ENCODE measurements around the gene MCM5.

Gene MCM5

DNA sequence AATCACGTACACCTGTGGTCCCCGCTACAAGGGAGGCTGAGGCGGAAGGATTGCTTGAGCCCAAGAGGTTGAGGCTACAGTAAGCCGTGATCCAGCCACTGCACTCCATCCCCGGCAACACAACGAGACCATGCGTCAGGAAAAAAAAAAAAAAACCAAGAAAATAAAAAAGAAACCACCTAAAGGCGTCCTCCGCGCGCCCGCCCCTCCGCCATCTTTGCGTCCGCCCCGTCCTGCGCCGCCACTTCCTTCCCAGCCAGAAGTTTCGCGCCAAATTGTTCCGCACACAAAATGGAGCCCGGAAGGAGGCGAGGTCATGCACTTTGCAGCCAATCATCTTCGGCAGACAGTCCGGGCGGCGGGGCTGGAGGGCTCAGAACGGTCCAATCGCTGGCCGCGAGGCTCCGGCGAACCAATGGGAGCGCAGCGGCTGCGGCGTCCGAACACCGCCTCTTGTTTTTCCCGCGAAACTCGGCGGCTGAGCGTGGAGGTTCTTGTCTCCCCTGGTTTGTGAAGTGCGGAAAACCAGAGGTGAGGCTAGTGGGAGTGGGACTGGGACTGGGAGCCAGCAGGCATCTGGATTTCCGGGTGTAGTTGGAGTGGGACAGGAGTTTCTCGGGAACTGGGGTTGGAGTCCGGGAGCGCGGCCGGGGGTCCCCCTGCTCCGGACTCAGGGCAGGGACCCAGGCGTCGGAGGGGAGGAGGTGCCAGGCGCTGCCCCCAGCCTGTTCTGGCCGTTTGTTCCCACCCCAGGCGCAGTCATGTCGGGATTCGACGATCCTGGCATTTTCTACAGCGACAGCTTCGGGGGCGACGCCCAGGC, at the start of gene MCM5:
TSS of gene MCM5 (plus strand) at position 463 of the 823 bp plus-strand sequence. CDS start at position 762, 299 bp downstream.
- peak; percentile 90 for DNase-seq

DNA sequence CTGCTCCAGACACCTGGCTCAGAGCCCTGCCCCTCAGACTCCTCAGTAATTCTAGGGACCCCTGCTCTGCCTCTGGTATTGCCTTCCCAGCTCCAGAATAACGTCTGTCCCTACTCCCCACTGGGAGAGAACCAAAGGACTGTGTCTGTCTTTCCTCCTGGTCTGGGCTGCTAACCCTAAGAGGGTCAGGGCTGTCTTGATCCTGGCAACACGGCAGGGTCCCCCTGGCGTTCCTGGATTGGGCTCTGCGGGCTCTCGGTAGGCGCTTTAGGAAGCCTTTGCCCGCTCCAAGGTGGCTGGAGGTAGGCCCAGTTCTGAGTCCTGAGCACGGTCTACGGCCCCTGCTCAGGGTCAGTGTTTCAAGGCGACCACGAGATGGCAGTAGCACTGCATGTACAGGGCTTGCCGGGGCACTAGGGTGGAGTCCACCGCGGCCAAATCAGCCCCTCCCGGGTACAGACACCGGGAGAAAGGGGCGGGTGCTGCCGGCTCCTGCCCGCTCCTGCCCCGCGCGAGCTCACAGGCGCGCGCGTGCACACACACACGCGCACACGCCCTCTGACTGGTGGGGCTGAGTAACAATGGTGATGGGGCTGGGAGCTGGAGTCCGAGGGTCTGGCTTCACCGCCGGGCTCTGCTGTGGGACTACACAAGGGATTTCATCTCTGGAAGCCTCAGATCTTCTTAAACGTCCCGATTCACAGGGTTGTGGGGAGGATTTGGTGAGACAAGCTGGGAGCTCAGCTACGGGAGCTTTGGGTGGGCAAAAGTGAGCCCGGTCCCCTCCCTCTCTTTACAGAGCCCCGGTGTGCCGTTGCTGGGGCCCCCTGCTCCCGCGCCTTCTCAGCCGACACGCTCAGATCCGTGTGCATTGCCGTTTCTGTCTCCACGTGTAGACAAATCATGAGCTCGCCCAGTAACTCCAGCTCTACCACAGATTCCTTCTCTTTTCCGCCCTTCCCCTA, 49.1 kb upstream of the MCM5 start:
- peak; percentile 75 for DNase-seq

DNA sequence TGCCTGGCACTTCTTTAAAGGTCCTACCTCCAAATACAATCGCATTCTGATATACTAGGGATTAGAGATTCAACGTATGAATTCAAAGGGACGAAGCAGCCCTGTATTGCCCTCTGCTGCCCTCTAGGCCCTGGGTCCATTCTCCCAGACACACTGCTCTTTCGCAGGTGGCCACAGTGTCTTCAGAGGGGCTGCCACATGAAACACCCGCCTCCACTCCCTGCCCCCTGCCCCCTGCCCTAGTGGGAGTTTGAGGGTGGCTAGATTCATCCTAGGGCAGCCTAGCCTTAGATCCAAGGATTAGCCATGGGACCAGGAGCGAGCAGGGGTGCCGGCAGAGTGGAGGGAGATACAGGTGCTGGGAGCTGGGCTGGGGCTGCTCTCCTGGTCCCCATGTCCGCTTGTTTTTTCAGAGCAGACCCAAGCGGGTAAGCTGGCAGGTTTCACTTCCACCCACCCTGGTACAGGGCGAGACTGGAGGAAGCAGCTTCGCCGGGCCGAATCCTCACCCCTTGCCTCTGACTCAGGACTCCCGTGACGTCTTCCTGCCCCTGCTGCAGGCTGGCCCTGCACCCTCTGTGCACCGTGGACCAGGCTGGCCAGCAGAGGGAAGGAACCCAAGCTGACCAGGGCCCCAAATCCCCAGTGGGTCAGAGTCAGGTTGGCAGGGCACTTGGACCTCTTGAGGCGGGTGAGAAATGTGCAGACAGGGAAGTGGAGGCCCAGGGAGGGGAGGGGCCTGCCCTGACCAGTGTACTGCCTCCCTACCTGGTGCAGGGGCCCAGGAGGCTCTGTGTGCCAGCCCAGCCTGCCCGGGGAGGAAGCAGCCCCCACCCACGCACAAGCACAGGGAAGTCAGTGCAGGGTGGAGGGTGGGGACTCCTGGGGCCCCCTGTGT, 47.5 kb upstream of the MCM5 start:
- no peak for DNase-seq

DNA sequence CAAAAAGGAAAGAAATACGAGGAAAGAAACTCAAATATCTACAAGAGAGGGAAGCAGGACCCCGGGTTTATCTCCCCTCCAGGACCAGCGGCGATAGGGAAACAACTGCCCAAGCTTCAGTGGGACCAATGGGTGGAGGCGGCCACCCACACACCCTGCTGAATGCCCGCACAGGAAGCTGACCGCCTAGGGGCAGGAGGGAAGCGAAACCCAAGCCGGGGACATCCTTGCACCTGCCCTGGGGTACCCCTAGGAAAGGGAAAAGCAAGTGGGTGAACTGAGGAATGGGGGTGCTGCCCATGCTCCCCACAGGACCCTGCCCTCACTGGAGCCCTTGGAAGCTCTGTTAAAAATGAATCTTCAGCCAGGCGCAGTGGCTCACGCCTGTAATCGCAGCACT, 46.6 kb upstream of the MCM5 start:
- no peak for DNase-seq

DNA sequence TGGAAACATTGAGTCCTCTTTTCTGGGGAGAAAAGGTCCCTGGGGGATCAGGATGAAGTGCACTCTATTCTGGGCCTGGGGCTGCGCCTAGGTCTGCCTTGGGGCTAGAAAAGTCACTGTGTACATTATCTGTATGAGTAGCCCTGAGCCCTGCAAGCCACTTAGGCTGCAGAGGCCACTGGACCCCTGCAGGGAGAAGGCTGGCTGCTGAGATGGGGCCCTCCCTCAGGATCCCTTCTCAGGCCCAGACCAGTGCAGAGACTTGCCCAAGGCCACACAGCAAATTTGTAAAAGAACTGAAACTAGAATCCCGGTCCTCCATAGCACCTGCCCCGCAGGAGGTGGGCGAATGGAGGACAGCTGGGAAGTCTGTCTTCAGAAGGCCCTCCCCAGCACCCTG, 45.9 kb upstream of the MCM5 start:
- DNase-seq: no peak

DNA sequence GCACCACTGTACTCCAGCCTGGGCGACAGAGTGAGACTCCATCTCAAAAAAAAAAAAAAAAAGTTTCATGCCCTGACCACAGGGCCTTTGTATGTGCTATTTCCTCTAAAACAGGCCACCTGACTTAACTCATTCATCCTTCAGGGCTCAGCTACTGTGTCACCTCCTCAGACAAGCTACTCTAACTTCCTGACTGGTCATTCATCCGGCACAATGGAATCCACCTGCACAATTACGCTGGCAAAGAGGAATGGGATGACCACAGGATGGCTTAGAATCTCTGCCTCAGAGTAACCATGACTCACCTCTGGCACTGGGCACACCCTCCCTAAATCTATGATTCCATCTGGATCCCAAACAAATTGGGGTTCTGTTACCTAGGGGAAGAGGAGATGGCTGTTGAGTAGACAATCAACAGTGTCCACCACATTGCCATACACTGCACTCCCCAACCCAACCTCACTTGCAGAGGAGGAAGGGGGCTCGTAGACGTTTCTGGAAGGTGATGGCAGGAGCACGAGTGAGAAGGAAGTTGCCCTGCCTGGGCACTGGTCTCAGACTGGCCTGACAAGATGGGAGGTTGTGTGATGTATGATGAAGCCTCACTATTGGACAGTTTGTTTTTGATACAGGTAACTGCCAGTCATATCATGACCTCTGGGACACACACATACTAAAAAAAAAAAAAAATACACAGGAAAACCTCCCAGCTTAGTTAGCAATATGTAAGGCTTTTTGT, 41.9 kb upstream of the MCM5 start:
- DNase-seq: no peak

DNA sequence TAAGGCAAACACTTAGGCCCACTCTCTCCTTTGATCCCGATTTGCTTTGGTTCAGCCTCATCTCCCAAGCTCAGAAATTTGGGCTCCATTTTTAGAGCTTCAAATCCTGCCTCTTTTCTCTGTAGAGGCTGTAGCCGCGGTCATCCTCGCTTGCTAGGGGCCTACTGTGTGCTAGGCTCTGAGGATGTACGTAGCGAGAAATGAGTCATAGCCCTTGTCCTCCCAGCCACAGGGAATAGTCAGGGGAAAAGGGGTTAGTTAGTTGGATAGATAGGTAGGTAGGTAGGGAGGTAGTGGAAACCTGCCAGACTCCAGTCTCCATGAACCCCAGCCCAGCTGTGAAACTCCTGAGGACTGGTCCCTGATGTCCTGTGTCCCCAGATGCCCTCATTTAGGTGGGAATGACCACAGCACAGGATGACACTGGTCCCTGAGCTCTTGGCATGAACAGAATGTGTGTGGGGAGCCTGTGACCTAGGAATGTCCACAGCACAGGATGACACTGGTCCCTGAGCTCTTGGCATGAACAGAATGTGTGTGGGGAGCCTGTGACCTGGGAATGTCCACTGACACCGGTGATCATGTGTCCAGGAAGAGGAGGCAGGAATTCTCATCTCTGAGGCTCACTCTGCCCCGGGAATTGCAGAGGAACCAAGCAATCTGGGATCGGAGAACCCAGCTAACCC, 40.4 kb upstream of the MCM5 start:
- no peak for DNase-seq

DNA sequence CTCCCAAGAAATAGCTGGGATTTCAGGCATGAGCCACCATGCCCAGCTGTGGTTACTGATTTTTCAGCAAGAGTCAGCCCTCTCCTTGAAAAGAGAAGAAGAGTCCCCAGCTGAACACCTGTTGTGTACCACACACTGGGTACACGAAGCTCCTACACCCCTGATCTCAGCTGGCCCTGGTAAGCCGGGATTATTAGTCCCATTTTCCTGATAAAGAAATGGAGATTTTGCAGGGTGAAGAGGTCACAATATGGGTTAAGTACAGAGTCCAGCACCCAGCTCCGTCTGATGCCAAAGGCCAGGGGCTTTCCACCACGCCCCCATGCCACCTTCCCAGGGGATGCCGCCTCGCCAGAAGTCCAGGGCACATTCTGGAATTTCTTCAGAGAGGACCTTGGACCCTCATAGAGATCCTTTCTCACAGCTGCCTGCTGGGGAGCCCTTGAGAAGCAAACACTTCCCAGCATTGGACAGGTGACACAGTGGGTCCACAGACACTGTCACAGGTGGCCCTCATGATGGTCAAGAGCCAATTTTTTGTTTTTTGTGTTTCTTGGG, 38.9 kb upstream of the MCM5 start:
- DNase-seq: no peak

DNA sequence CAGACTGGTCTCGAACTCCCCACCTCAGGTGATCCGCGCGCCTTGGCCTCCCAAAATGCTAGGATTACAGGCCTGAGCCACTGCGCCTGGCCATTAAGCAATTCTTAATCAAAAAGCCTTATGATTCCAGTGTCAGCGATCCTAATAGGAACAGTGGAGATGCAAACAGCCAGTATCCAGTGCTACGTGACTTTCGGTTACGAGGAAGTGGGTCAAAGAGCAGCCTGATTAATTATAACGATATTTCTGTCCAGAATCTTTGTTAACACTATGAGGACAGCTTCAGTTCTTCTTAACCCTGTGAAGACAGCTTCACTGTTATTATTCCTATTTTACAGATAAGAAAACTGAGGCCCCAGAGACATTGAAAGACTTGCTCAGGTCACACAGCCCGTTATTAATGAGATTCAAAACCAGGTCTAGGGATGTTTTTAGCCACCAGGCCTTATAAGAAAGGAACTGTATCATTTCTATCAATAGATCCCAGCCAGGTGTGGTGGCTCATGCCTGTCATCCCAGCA, 36.3 kb upstream of the MCM5 start:
- no peak for DNase-seq

DNA sequence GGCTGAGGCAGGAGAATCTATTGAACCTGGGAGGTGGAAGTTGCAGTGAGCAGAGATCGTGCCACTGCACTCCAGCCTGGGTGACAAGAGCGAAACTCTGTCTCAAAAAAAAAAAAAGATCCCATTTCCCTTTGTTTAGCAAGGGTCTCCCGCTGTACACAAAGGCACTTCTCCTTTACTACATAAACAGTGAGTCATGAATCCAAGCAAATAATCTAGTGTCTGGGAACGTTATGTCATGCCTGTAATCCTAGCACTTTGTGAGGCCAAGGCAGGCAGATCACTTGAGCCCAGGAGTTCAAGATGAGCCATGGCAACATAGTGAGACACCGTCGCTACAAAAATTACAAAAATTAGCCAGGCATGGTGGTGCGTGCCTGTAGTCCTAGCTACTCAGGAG, 35.7 kb upstream of the MCM5 start:
- DNase-seq: peak; percentile 76

DNA sequence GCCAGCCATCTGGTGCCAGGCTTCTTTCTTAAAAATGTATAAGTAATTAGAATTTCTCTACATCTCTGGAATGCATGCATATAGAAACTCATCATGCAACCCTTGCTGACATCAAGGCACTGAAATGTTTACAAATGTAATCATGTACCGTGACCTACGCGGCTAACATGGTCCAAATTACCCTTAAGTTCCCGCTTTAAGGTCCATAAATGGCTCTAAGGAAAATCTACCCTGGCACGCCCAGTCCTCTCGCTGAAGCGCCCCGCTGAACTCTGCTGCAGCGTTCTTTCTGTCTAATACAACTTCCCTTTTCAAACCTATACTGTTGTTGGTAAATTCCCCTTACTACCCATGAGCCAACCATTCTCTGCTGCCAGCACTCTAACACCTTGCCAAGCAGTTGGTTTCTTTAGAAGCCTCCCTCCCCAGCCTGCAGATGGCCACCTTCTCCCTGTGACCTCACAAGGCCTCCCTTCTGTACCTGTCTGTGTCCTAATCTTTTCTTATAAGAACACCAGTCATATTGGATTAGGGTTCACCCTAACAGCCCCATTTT, 32.5 kb upstream of the MCM5 start:
- DNase-seq: no peak

DNA sequence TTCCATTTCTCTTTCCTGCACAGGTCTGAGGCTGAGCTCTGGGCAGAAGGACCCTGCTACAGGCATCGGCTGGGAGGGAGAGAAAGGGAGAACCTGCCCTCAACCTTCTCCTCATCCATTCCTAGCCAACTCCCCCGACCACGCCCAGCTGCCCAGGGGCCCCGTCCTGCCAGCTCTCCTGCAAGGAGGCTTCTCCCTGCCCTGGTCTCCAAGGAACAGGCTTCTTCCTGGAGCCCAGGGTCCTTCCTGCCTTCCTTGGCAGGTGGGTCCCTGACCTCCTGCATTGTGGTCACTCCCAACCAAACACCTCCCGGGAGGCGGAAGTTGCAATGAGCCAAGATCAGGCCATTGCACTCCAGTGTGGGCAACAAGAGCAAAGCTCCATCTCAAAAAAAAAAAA, 31.6 kb upstream of the MCM5 start:
- no peak for DNase-seq

DNA sequence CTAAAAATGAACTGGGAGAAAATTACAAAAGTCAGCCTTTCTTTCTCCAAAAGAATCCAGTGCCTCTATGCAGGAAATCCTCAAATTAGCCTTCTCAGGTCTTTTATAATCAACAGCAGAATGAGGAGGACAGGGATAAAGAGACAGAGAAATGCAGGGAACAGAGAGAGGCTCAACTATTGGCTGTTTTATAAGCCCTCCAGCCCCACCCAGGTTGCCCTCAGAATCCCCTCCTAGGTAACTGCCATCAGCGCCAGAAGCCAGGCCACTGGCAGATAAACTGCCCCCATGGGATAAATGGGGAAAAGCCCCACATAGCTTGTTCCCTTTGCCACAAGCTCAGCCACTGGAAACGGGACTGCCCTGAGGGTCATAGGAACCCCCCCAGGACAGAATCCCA, 29.9 kb upstream of the MCM5 start:
- DNase-seq: no peak

DNA sequence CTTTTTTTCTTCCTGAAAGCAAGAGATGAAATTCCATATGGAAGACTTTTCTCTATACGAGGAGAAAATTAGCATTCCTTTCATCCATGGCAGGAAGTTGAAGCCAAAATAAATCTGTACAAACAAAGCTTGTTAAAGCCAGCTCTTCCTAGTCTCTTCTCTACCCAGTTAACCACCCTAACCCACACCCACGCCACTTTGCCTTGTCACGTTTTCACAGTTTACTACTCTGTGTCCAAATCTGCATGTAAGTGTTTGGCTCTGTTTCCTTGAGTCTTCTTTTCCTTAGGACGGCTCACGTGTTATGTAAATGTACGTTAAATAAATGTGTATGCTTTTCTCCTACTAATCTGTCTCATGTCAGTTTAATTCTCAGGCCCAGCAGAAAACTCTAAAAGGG, 26.2 kb upstream of the MCM5 start:
- no peak for DNase-seq

DNA sequence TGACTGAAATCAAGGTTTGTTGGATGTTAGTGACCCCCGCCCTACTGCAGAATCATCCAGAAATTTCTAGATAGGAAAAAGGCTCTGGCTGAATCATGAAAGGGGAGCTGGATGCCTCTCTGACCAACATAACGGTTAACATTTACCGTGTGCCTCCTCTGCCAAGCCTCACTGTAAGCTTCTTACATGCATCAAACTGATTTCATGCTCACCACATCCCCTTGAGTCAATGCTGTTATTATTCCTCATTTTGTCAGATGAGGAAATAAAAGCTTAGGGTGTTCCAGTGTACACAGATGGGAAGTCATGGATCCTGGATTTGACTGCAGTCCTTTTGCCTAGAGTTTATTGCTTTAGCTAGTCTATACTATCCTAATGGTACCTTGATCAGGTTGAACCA, 24.9 kb upstream of the MCM5 start:
- DNase-seq: no peak

DNA sequence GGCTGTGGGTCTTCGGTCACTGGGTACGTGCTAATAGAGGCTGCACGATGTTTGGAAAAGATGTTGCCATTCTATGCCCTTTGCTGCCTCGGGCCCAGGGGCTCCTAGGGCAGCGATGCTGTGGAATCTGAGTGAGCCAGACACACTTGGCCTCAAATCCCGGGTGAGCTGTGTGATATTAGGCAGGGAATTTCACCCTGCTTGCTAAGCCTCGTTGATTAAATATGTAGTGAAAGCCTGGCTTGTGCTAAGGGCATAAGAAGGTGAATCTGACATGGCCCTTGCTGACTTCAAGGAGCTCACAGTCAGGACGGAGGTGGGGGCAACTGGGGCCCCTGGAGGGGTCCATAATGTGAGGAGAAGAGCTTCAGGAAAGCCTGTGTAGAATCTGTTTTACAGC, 24.4 kb upstream of the MCM5 start:
- no peak for DNase-seq

DNA sequence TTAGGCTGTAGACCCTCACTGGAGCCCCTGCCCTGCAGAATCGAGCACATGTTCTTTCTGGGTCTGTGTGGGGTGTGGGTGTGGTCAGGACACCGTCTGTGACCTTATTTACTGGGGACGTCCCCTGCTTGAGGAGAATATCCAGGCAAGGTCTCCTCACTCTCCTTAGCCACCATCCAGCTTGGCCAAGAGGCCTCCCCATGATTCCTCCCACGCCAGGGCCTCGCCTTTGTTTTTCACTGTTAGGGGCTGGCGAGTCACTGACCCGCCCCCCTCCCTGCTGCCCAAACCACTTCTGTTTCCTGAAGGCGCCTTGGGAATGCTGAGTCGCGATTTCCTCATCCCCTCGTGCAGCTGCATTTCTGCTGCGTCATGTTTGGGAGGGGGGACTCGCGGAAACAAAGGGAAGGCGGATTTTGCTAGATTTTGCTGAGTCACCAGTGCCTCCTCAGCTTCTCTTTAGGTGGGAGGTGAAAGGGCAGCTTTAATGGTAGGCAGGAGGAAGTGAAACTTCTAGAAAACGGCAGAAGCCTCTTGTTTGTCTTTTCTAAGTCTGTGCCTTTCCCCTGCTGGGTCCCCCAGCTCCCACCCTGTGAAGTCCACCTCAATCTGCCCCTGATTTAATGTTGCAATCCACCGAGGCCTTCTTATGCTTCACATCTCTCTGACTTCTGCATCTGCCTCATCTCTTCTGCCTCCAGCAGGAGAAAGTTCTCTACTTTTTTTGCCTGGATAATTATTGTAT, 23.0 kb upstream of the MCM5 start:
- peak; percentile 56 for DNase-seq

DNA sequence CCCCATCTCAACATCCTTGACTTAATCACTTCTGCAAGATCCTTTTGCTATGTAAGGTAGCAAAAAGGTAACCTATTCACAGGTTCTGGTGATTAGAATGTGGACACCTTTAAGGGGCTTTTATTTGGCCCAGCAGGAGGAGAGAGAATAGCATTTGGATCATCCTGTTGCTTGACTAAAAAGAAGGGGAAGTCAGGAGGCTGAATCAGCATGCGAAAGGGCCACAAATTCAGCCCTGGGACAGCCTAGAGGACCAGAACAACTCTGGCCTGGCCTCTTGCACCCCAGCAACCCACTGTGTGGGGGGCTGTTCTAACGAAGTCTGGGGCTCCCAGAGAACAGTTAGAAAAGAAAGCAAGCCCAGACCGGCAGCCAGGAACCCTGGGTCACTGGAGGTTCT, 22.2 kb upstream of the MCM5 start:
- no peak for DNase-seq

DNA sequence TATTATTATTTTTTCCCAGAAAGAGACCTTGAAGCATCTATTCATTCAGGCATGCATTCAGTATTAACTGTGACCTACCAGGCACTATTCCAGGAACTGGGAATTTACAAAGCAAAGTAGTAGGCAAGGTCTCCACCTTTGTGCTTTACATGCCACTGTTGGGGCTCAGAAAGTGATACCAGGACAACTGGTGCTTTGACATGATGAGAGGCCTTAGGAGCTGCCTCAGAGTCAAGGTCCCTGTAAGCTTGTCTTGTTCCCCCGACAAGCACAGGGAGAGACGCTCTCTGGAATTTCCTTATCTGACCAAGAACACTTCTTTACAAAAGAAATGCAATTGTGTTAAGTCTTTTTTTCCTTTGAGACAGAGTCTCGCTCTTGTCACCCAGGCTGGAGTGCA, 21.3 kb upstream of the MCM5 start:
- no peak for DNase-seq

All from NCI-H2029 treated with DMSO at 0.1 percent for 48 hours (cell line).